ENCODE data around the gene FCN1. TPM values are rescaled to one million over a fixed set of nuclear protein-coding genes. Genes with fewer than 3 reads are reported as not detected.

The FCN1 gene
- total RNA-seq, 1 donor from 2014 or later, result not detected

DNA sequence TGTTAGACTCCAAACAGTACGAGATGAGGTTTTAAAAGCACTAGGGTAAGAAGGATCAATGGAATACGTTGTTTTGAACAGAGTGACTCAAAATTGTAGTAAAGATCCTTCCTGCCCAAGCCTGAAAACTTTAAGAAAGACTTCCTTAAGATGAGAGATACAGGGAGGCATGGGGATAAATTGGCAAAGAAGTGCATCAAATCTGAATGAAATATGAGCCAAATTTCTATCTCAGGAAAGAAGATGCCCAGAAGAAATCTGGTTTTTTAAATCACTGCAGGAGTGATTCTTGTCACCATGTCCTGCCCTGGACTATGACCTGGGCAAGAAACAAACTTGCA, 22.2 kb downstream of the FCN1 start:
- no peaks in the 10 kb centered on the region for H3K27me3 Mint-ChIP-seq (ENCODE audit: insufficient read depth)
- intact Hi-C loops (cut with micrococcal nuclease), result no loop called here
- no peak overlapping the region for H3K4me3 Mint-ChIP-seq
- H3K27ac Mint-ChIP-seq, result no peak overlapping the region
- peaks cover 17% of the 10 kb centered on the region for H3K9me3 Mint-ChIP-seq
- H3K36me3 Mint-ChIP-seq (ENCODE audit: low read depth), result no peaks in the 10 kb centered on the region
- no peaks in the 10 kb centered on the region for H3K4me1 Mint-ChIP-seq (ENCODE audit: low read depth)
- no peak for DNase-seq (ENCODE audit: low spot score)

GRCh38 chr9:134895097-134895496, 22.6 kb downstream of the FCN1 start:
- no peaks in the 10 kb centered on the region for H3K27me3 Mint-ChIP-seq (ENCODE audit: insufficient read depth)
- H3K27ac Mint-ChIP-seq, result no peak overlapping the region
- H3K9me3 Mint-ChIP-seq, result peaks cover 17% of the 10 kb centered on the region
- no peak overlapping the region for H3K4me3 Mint-ChIP-seq
- H3K36me3 Mint-ChIP-seq (ENCODE audit: low read depth), result no peaks in the 10 kb centered on the region
- no peak for DNase-seq (ENCODE audit: low spot score)
- intact Hi-C loops (cut with micrococcal nuclease), result no loop called here
- no peaks in the 10 kb centered on the region for H3K4me1 Mint-ChIP-seq (ENCODE audit: low read depth)

GRCh38 chr9:134894136-134894860, 23.4 kb downstream of the FCN1 start:
- no peak overlapping the region for H3K27ac Mint-ChIP-seq
- H3K27me3 Mint-ChIP-seq (ENCODE audit: insufficient read depth), result no peaks in the 10 kb centered on the region
- no peak overlapping the region for H3K4me3 Mint-ChIP-seq
- no peak for DNase-seq (ENCODE audit: low spot score)
- H3K4me1 Mint-ChIP-seq (ENCODE audit: low read depth), result no peaks in the 10 kb centered on the region
- H3K9me3 Mint-ChIP-seq, result peaks cover 15% of the 10 kb centered on the region
- intact Hi-C loops (cut with micrococcal nuclease), result no loop called here
- no peaks in the 10 kb centered on the region for H3K36me3 Mint-ChIP-seq (ENCODE audit: low read depth)

DNA sequence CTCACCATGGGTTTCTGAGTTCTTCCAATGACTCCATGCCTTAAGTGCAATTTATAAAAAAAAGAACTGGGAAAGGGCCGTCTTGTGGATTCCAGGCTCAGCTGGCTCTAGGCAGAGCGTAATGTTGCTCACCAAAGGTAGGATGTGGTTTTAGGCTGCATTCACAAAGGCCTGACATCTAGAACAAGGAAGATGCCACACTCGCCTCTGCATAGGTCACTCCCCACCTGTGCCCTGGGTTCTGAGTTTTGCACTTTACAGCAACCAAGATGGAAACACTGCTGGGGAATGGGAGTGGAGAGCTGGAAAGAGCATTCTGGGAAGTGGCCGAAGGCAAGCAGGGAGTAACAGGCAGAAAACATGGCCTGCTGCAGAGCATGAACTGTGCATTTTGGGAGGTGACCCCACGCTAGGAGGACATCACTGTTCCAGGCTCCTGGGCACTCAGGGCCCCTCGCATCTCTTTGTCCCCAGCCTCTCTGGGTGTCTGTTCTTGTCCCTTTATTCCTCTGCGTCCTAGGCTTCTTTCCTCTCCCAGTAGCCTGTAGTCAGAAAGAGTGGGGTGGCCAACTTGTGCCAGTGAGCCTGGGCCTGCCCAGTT, 24.8 kb downstream of the FCN1 start:
- Mint-ChIP-seq H3K9me3 (peaks cover 6% of the 10 kb centered on the region), H3K4me3 (no peak overlapping the region), H3K36me3 (ENCODE audit: low read depth) (no peaks in the 10 kb centered on the region), H3K27me3 (ENCODE audit: insufficient read depth) (no peaks in the 10 kb centered on the region), H3K27ac (no peak overlapping the region), H3K4me1 (ENCODE audit: low read depth) (no peaks in the 10 kb centered on the region)
- intact Hi-C loops (cut with micrococcal nuclease), result no loop called here
- no peak for DNase-seq (ENCODE audit: low spot score)

GRCh38 chr9:134892221-134892620, 25.5 kb downstream of the FCN1 start:
- no peak for DNase-seq (ENCODE audit: low spot score)
- Mint-ChIP-seq H3K9me3 (peaks cover 6% of the 10 kb centered on the region), H3K27ac (no peak overlapping the region), H3K4me3 (no peak overlapping the region), H3K4me1 (ENCODE audit: low read depth) (no peaks in the 10 kb centered on the region), H3K27me3 (ENCODE audit: insufficient read depth) (no peaks in the 10 kb centered on the region), H3K36me3 (ENCODE audit: low read depth) (no peaks in the 10 kb centered on the region)
- intact Hi-C loops (cut with micrococcal nuclease), result no loop called here

DNA sequence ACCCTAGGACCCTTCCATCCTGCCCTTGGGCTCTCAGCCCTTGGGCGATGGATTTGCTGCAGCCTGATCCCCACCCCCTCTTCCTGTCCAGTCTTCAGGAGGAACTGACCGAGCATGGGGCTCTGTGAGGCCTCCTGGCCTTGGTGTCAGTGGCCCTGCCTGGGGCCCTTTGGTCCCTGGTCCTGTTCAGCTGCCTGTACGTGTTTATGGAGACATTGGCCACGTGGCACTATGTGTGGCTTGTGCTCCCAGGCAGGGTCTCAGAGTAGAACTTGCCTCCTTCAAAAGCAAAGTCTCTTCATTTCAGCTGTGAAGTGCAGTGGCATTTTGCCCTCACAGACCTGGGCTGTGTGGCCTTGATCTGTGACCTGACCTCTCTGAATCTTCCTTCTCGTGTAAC, 26.0 kb downstream of the FCN1 start:
- H3K36me3 Mint-ChIP-seq (ENCODE audit: low read depth), result no peaks in the 10 kb centered on the region
- H3K4me3 Mint-ChIP-seq, result no peak overlapping the region
- peaks cover 6% of the 10 kb centered on the region for H3K9me3 Mint-ChIP-seq
- H3K27me3 Mint-ChIP-seq (ENCODE audit: insufficient read depth), result peaks cover 2% of the 10 kb centered on the region
- intact Hi-C loops (cut with micrococcal nuclease), result no loop called here
- no peak overlapping the region for H3K27ac Mint-ChIP-seq
- no peak for DNase-seq (ENCODE audit: low spot score)
- H3K4me1 Mint-ChIP-seq (ENCODE audit: low read depth), result no peaks in the 10 kb centered on the region

- Mint-ChIP-seq H3K36me3 (ENCODE audit: low read depth) (no peaks in the 10 kb centered on the region), H3K4me3 (no peak overlapping the region), H3K27ac (no peak overlapping the region), H3K9me3 (peaks cover 6% of the 10 kb centered on the region), H3K4me1 (ENCODE audit: low read depth) (no peaks in the 10 kb centered on the region), H3K27me3 (ENCODE audit: insufficient read depth) (peaks cover 2% of the 10 kb centered on the region)
- intact Hi-C loops (cut with micrococcal nuclease), result no loop called here
- no peak for DNase-seq (ENCODE audit: low spot score)
Measured at GRCh38 chr9:134891053-134891452, 26.7 kb downstream of the FCN1 start.

GRCh38 chr9:134890155-134890495, 27.6 kb downstream of the FCN1 start:
- Mint-ChIP-seq H3K9me3 (peaks cover 2% of the 10 kb centered on the region), H3K4me1 (ENCODE audit: low read depth) (no peaks in the 10 kb centered on the region), H3K27me3 (ENCODE audit: insufficient read depth) (peaks cover 2% of the 10 kb centered on the region), H3K36me3 (ENCODE audit: low read depth) (no peaks in the 10 kb centered on the region), H3K27ac (no peak overlapping the region), H3K4me3 (no peak overlapping the region)
- DNase-seq (ENCODE audit: low spot score), result no peak
- intact Hi-C loops (cut with micrococcal nuclease), result no loop called here

DNA sequence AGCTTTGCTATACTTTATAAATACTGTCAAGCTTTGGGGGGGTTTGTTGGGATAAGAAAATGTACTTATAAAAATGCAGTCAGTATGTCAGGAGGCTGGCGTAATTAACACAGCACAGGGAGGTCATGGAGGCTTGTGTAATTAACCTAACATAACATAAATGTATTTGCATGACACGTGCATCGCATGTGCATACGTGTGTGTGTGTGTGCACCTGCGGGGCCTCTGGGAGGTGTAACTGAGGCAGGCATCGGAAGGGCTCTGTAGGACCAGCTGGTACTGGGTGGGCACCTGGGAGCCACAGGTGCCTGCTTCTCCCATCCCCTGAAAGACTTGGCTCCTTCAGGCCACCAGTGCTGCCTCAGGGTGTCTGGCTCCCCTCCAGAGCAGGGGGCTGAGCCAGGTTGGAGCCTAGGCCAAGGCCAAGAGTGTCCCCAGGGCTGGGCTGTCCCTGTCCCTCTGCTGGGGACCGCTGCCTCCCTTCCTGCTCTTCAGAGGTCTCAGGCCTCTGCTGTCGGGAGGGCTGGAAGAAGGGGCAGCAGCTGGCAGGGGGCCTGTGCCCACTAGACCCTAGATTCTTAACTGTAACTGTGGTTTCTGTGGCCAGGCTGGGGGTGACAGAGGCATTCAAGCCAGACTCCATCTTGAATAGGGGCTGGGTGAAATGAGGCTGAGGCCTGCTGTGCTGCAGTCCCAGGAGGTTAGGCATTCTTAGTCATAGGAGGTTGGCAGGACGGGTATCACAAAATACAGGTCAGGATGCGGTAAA, 28.1 kb downstream of the FCN1 start:
- intact Hi-C loops (cut with micrococcal nuclease), result no loop called here
- H3K9me3 Mint-ChIP-seq, result no peaks in the 10 kb centered on the region
- H3K4me1 Mint-ChIP-seq (ENCODE audit: low read depth), result no peaks in the 10 kb centered on the region
- DNase-seq (ENCODE audit: low spot score), result no peak
- H3K27me3 Mint-ChIP-seq (ENCODE audit: insufficient read depth), result peaks cover 2% of the 10 kb centered on the region
- no peak overlapping the region for H3K27ac Mint-ChIP-seq
- no peak overlapping the region for H3K4me3 Mint-ChIP-seq
- no peaks in the 10 kb centered on the region for H3K36me3 Mint-ChIP-seq (ENCODE audit: low read depth)

DNA sequence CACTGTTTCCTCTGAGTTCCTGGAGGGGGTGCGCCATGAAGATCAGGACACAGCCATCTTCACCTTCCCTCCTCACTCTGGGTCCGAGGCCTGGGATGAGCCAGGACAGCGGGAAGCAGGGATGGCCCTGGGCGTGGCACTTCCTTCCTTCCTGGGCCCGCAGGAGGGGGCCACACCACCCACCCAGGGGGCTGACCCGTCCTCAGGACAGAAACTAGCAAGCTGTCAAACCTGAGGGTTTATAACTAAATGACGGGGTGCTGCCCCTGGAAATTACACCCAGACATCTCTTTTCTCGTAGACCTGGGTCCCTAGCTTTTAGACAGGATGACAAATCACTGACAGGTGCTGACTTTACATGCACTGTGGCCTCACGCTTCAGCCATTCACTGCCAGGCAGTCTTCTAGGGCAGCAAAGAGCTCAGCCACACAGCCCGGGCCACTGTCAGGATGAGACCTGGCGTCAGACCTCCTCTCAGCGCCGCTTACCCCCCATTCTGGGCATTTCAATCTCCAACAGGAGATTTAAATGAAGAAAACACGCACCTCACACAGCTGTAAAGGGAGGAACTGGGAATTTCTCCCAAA, 29.0 kb downstream of the FCN1 start:
- no peak for DNase-seq (ENCODE audit: low spot score)
- Mint-ChIP-seq H3K27me3 (ENCODE audit: insufficient read depth) (peaks cover 2% of the 10 kb centered on the region), H3K27ac (no peak overlapping the region), H3K4me3 (no peak overlapping the region), H3K4me1 (ENCODE audit: low read depth) (no peaks in the 10 kb centered on the region), H3K36me3 (ENCODE audit: low read depth) (no peaks in the 10 kb centered on the region), H3K9me3 (no peaks in the 10 kb centered on the region)
- intact Hi-C loops (cut with micrococcal nuclease), result no loop called here

DNA sequence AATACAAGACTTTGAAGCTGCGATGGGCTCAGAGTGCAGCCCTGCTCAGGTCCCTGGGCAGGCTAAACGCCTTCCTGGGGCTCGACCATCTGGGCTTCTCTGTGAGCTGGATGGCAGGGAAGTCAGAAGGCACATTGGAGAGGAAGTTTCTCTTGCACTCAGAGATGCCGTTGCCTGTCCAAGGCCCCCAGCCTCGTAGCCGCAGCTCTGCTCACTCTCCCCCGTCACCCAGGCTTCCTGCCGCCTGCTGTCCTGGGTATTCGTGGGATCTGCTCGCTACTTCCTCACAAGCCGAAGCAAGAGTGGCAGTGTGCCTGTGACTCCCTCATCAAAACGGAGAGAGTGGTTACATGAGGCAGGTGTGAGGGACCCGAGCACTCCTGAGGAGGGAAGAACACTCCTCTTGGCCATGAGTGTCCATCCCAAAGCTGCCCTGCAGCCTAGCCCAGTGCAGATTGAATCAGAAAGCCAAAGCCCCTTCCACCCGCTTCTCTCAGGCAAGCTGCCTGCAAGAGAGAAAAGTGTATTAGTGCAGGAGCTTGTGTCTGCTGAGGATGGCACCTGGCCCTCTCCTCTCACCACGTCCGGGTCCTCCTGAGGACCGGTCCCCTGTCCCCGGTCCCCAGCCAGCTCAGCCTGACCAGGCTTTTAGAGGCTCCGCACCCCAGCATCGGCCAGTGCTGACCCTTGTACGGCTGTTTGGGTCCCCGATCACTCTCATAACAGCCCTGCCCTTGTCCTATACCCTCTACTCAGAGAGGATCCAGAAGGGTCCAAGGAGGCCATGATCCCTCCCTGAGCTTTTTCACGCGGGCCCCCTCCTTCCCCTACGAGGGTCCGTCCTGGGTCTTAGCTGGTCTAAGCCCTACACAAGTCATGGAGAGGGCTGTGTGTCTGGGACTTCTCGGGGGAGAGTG, 29.8 kb downstream of the FCN1 start:
- intact Hi-C loops (cut with micrococcal nuclease), result no loop called here
- Mint-ChIP-seq H3K36me3 (ENCODE audit: low read depth) (no peaks in the 10 kb centered on the region), H3K9me3 (no peaks in the 10 kb centered on the region), H3K27me3 (ENCODE audit: insufficient read depth) (peaks cover 2% of the 10 kb centered on the region), H3K4me1 (ENCODE audit: low read depth) (no peaks in the 10 kb centered on the region), H3K27ac (no peak overlapping the region), H3K4me3 (no peak overlapping the region)
- no peak for DNase-seq (ENCODE audit: low spot score)

GRCh38 chr9:134887219-134887618, 30.5 kb downstream of the FCN1 start:
- H3K27me3 Mint-ChIP-seq (ENCODE audit: insufficient read depth), result peaks cover 2% of the 10 kb centered on the region
- no peak overlapping the region for H3K27ac Mint-ChIP-seq
- intact Hi-C loops (cut with micrococcal nuclease), result no loop called here
- no peaks in the 10 kb centered on the region for H3K36me3 Mint-ChIP-seq (ENCODE audit: low read depth)
- H3K9me3 Mint-ChIP-seq, result no peaks in the 10 kb centered on the region
- no peaks in the 10 kb centered on the region for H3K4me1 Mint-ChIP-seq (ENCODE audit: low read depth)
- no peak for DNase-seq (ENCODE audit: low spot score)
- no peak overlapping the region for H3K4me3 Mint-ChIP-seq
